ENCODE results near the gene TWIST1.

The TWIST1 gene

DNA sequence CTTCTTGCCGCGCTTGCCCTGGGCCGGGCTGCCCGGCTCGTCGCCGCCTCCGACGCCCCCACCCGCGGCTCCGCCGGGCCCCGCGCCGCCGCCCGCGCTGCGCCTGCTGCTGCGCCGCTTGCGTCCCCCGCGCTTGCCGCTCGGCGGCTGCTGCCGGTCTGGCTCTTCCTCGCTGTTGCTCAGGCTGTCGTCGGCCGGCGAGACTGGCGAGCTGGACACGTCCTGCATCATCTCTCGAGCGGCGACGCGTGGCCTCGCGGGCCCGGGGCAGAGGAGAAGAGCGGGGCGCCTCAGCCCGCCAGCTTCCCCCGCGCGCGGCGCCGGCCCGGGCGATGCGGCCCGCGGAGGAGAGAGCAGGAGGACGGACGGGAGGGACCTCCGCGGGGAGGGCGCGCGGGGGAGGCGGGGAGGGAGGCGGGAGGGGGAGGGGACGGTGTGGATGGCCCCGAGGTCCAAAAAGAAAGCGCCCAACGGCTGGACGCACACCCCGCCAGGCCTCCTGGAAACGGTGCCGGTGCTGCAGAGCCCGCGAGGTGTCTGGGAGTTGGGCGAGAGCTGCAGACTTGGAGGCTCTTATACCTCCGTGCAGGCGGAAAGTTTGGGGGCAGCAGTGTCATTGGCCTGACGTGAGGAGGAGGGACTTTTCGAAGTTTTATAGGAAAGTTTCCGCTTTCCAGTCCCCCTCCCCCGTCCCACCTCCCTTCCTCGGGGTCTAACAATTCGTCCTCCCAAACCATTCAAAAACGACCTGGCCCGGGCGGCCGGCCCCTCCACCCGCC is at the start of gene TWIST1:
TSS of gene TWIST1 (minus strand) at position 546 of the 779 bp plus-strand sequence. CDS start at position 231, 315 bp downstream.
- peak; percentile 16 for DNase-seq

DNA sequence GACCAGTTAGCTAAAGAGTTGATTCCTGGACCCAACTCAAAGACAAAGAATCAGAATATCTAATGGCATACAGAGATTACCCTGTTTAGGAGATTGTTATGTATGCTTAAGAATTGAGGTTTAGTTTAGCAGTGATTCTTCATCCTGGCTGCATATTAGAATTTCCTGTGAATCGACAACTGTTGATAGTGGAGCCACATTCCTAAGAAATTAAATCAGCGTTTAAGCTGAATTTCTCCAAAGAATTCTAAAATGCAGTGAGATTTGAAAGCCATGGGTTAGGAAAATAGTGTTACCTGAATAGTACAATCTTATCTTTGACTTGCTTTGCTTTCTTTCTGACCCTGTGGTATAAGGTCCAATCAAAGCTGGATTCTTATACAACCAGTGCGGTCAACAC is 44.2 kb upstream of the TWIST1 start:
- no peak for DNase-seq

DNA sequence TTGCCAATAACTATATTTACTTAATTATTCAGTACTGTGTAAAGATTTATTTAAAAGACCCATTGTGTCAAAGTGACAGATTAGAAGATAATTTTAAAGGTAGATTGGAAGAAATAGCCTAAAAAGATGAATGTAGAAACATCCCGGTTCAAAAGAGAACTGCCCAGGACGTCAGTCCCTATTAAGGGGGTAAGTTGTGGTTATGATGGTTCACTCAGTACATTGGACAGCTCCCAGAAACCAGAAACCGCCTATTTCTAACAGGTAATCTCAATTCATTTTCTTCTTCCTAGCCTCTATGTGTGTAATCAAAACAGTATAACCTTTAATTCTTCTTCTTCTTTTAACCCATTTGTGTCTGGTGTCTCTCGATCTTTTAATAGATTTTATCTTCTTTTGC is 29.3 kb upstream of the TWIST1 start:
- no peak for DNase-seq

DNA sequence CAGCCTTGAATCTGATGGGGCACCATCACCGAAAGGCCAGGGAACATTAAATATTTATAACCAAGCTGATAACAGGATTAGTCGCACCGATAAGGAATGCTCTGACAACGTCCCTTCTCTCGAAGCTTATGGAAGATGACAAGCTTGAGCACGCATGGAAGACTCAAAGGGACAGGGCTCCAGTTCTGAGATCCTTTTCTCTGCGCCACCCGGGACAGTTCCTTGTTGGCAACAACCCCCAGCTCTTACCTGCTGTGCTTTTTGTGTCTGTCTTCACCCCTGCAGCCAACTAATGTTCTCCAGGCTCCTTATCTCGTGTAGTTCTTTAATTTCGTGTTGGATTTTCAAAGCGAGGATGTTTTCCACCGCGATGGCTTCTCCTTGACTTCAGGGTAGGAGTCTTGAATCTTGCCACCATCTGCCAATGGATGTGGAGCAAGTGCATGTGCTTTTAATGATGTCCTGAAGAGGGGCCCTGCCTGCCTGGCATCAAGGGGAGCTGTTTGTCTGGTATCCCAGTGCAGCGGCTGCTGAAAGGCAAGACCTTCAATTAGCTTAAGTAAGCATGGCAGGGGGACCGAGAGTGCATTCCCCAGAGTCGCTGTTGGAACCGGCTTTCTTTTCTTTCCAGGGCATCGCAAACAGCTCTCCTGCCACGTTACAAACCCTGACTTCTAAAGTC is 28.1 kb upstream of the TWIST1 start:
- peak; percentile 3 for DNase-seq

DNA sequence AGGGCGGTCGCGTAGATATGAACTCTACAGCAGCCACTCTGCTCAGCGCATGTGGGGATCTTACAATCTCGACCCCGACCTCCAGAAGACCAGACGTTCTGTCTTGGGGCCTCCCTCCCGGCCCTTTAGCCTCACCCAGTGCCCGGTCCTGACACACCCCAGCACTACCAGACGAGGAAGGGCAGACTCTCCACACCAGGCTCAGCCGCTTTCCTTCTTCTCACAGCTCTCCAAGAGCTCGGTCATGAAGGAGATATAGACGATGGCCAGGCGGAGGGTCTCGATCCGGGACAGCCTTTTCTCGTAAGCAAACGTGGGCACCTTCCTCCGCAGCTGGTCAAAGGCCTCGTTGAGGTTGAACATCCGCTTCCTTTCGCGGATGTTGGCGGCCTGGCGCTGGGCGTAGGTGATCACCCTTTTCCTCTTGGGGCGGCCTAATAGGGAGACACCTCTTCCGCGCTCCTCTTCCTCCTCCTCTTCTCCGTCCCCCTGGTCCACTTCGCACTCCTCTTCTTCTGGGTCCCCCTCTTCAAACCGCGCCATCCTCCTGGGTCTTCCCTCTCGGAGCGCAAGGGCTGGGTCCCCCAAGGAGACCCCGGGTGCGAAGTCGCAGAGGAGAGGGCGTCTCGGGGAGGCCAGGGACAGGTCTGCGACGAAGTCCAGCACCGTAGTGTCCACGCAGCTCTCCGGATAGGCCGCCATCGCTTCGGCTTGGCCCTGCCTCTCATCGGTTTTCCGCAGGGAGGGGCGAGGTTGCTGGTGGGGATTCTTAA is 27.4 kb upstream of the TWIST1 start, which contains the start of gene FERD3L:
TSS of gene FERD3L (minus strand) at position 761 of the 773 bp plus-strand sequence. CDS start at position 702, 59 bp downstream.
- DNase-seq, result no peak

DNA sequence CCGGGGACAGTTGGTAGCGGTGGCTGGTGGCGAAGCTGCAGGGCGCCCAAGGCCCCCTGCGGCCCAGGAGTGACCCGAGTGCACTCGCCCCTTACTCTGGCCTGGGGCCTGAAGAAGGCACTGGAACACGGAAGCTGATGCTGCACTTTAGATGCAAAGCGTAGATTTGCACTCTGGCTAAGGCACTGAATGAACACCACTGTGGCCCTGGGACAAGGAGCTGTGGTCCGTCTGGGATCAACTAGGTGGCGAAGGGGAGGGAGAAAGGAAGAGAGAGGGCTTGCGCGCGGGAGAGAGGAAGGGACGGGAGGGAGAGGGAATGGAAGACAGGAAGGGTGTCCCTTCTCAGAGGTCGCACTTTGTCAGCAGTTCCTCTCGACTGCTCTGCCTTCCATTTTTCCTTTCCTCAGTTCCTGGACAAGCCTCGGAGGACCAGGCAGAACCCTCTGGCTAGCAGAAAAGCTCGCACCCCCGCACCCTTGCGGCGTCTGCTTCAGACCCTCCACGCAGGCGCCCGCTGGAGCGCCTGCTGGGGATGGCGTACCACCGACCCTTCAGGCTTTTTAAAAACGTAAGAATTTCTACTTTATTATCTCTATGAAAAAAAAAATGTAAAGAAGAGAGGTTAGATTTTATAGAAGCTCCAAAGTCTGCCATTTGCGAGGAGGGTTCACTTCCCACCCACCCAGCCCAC is 26.6 kb upstream of the TWIST1 start:
- DNase-seq, result no peak

DNA sequence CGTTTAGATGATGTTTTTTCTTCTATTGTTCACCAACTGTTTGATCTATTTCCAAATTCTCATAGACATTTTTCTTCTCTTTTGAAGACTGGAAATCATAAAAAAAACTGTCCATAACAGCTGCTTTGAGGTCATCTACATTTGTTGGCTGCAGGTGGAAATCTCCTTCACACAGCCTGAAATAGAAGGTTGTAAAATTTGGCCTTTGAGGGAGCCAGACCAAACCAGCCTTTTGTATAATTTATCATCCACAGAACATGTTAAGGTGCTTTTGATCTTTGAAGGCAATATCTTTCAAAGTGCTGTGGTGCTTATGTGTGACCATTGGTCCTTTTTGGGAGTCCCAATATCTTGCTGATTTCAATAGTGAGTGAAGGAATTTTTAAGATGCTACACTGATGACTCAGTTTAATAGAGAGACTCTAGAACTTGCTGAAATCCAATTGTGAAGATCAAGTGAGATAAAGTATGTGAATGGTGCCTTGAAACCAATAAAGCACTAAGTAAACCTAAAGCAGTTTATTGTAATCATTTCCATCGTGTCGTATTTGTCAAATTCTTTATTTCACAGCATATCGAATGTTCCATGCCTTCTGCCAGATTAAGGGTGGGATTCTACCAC is 22.4 kb upstream of the TWIST1 start:
- no peak for DNase-seq

DNA sequence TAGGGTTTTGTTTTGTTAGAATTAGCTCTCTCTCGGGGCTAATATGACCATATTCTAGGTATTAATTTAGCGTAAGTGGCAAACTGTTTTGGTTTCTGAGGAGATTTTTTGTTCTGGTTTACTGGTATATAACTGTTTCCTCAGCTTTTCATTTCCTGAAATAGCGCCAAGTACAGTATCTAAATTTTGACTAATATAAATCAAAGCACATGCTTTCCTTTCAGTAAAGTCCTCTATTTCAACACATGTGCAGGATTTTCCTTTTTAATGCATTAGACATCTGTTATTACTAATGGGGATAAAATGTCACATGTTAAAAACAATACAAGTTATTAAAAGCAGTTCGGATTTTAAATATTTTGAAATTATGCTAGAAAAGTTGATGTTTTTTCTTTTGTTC is 16.4 kb upstream of the TWIST1 start:
- DNase-seq, result no peak

DNA sequence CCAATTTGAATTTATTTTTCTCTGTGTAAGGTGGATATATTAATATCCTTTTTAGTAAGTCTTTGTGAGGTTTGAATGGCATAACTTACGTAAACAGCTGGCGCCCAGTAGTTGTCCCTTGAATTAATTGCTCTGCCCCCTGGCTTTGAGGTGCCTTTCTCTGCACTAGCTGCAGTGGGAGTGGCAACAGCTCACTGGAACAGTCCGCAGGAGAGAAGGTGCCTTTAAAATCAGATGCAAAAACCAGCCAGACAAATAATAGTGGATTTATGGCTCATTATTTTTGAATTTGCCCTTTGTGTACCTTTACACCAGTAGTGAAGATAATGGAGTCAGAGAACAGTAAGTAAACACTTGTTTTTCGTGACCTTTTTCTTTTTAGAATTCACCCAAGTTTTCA is 16.0 kb upstream of the TWIST1 start:
- no peak for DNase-seq

DNA sequence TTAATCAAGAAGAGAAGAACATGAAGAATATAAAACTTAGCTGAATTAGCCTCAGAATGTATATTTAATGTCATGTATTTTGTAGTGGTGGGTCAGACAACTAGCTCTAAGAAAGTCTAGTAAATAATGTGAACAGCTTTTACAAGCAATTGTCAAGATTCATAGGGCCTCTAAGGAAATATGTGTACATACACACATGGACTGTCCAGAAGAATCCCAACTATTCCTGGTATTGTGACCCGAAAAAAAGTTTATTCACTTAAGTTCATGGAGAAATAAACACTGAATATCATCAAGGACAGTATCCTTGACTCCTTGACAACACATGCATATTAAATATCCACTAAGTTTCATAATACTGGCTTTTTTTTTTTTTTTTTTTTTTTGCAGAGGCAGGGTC is 11.4 kb upstream of the TWIST1 start:
- no peak for DNase-seq

DNA sequence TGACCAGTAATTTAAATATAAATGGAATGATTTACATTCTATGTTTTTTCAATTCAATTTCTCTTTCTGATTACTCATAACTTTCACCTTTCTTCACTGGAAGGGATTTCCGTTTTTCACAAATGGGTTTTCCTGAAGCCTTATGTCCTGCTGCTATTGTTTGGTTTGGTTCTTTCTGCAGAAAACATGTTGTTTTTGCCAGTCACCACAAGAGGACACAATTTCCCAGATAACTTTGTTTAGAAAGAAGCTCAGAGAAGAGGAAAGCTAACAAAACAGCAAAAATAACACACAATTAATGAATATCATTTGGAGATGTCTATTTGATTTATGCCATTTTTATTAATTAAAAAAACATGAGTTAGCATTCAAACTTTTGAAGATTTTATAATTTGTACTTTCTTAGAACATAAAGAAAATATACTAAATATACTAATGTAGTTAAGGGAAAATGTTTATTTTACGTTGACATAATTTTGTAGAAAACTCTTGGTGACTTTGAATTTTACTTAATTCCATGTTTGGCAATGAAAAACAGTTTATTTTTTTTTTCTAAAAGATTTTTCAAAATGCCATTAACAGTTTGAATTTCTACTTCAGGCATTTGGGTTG is 4.6 kb upstream of the TWIST1 start:
- DNase-seq, result peak; percentile 14

DNA sequence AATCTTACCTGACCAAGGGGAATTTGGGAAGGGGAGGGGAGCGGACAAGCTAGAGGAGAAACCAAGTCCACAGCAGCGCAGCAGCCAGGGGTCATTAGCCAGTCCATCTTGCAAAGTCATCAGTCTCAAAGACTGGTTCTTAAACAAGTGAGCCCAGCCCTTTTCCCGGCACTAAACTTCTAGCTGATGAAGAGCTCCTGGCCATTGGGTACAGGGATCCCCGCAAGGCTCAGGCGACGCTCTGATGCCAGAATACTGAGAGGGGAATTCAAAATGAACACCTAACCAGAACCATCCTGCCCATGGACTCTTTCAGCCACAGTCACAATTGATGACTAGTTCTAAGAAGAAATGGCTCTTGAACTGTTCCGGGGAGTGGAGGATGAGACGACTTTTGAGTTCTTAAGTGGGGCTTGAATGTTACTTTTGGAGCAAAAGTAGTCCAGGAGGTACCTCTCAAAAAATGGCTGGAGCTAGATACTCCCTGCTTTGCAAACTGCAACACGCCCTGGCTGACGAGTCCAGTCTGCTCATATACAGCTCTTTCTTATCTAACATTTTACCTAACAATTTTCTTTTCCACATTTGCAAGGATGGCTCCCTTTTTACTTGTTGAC is 2.5 kb upstream of the TWIST1 start:
- no peak for DNase-seq

DNA sequence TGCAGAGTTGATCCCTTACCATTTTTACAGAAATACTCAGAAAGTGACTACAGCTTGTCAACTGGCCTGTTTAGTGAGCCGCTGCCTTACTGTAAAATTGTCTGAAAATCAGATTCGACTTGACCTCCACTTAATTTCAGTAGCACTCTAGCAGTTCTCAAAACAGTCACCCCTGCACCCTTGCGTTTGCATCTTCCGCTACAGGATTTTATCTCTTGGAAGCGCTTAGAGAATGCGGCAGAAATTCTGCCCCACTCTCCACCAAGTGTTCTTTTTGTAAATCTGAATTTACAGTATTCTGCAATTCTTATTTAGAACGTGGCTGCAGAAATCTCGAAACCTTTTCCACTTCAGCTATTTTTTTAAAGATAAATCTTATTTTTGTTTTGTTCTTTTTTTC is 1.9 kb upstream of the TWIST1 start:
- DNase-seq, result no peak

DNA sequence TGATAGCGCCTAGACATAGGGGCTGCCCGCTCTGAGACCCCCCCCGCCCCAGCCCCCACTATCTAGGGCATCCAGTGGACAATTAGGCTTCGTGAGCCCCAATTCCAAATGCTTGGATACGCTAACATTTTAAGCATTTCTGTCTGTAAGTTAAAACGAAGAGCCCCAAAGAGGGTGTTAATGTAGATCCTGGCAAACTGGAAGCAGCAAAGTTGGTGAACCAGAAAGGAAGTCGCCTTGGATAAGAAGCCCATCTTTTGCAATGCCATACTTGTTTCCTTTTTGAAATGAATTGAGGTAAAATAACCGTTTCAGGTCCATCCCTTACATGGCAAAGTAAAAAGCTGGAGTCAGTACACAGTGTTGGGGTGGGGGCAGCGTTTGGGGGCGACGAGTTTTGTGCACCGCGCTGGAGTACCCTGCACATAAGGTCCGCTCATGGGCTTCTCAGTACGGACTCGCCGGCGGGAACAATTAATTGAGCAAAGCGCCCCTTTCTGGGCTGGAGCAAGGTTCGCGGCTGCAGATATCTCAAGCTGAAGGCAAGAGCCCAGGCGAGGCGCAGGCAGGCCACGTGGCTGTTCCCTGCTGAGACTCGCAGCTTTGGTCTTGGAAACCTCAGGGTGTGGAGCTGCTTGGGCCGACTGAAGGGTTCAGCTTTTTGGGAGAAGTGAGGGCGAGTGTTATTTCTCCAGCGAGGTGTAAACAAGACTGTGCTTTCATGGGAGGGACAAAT is 1.4 kb upstream of the TWIST1 start:
- DNase-seq, result no peak

DNA sequence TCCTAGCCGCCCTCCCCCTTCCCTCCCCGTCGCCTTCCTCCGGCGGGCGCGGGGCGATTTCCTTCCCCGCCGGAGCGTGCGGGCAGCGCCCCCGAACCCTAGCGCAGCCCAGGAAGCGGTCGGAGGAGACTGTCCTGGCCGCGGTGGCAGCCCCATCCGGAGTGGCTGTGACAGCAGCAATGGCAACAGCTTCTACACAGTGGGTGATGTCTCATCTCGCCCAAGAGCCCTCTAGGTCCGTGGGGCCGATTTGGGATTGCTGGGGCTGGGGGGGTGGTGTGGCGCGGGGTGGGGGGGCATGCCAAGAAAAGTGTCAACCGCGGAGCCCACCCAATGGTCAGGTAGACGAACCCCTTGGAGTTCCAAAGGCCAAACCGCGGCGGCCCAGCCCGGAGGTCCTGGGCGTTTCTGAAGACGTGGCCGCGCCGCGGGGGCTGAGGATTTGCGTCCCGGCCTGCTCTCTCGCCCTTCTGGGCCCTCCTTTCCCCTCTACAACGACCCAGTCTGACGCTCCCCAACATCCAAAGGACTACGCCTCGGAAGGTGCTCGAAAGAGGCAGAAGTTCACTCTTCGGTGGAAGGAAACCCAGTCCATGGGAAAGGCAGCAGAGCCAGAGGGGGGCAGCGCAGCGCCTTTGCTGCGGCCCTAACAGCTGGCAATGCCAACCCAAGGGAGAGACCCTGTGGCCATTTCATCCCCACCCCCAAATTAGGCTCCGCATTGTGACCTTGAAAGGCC is 603 bp upstream of the TWIST1 start:
- no peak for DNase-seq

DNA sequence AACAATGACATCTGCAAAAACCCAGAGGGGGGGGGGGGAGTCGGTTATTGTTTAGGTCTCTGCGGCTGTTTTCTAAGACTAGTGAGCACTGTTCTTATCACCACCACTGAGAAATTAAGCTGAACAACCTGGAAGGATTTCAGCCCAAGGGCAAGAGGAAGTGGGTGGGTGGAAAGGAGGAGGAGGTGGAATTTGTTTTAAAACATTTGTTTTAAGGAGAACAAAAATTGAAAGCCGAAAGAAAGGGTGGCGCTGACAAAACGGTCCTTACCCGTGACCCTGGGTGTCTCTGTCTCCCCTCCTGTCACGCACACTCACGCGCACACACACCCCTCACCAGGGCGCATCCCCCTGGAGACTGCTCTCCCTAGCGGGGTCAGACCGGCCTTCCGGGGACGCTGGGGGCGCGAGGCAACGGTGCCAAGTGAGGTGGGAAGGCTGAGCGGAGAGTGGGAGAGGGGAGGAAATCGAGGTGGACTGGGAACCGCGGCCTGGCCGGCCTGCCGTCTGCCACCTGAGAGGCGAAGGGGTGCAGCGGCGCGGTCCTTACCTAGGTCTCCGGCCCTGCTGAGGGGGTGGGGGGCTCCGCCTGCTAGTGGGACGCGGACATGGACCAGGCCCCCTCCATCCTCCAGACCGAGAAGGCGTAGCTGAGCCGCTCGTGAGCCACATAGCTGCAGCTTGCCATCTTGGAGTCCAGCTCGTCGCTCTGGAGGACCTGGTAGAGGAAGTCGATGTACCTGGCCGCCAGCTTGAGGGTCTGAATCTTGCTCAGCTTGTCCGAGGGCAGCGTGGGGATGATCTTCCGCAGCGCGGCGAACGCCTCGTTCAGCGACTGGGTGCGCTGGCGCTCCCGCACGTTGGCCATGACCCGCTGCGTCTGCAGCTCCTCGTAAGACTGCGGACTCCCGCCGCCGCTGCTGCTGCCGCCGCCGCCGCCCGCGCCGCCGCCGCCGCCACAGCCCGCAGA is 1.0 kb downstream of the TWIST1 start:
- peak; percentile 19 for DNase-seq

DNA sequence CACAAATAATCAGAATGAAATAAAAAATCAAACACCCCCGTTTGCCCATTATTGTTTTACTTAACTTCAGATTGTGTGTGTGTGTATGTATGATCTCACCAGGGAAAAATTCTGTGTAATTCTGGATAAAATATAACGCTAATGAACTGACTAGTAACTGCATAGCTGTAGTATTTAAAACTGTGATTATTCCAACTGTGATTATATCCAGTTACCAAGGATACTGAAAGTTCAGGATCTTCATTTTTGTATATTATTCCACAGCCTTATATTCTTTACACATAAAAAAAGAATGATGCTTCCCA is 2.9 kb downstream of the TWIST1 start:
- DNase-seq, result no peak

DNA sequence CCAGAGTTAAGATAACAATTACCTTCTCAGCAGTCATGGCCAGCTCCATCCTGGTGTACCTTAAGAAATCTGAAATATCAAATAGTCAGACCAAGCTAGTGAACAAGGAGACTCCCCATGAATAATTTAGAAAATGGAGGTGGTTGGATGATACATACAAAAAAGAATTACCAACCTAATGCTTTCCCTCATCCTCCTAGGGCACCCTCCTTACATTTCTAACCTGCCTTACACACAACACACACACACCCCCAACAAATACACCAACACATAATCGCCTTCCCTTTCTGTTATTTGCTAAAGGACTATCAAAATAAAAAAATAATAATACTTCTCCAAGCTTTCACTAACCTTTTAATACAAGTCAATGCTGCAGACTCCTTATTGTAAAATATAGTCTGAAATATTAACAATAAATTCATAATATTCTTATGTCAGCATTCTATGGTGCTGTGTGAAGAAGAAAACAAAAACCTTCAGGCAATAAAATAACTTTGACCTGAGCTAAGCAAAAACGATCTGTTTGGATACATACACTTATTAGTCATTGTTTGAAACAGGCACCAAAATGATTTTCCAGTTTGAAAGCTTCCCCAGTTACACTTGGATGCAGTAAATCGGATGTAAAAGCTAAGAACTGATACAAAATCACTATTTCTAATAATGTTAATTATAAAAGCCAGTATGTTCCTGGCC is 3.4 kb downstream of the TWIST1 start:
- DNase-seq, result no peak

DNA sequence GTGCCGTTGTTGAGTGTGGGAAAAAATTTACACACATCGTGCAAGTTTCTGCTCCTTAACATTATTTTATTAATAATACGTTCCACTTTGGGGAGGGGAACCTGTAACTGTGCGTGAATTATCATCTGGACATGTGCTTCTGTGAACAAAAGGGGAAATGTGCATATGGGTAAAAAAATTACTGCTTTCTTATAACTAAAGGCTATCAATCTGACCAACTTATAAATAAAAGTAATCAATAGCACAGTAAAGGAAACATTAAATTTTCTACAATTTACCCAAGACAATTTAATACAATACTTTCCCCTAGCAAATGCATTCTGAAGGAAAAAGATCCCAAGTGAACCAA is 4.5 kb downstream of the TWIST1 start:
- no peak for DNase-seq

All from NCI-H2171 (cell line).